ENCODE results near the gene TRIM2.

- no peak for TF ChIP-seq CTCF (IDR thresholded peaks at IDR 0.05)
- no peak for TF ChIP-seq POLR2A (IDR thresholded peaks at IDR 0.05)
Measured at GRCh38 chr4:153252122-153252521, 47.9 kb downstream of the TRIM2 start.

All from lower leg skin (tissue), 3 donors.